KMS-11 (cell line): Measurements from ENCODE around the gene JAKMIP2.

Experiments used
- H2AFZ ChIP-seq: fragments of 200-600 bp; sonication (generic); 2 replicates; pipeline ENCODE4 v1.6.1; 2016; ENCODE audit warnings: antibody characterized with exemption, mixed run types, low read depth
- H3K27ac ChIP-seq: fragments of 200-600 bp; sonication (generic); 2 replicates; pipeline ENCODE4 v1.6.1; 2016; ENCODE audit warnings: mild to moderate bottlenecking, mixed run types
- H3K27me3 ChIP-seq: fragments of 200-600 bp; sonication (generic); 2 replicates; pipeline ENCODE4 v1.6.1; 2017; ENCODE audit warnings: mild to moderate bottlenecking, low read depth, mixed run types, moderate library complexity; ENCODE audit not compliant: insufficient read depth
- H3K36me3 ChIP-seq: fragments of 200-600 bp; sonication (generic); 2 replicates; pipeline ENCODE4 v1.6.1; 2017; ENCODE audit warnings: mild to moderate bottlenecking, mixed run types; ENCODE audit not compliant: insufficient read depth
- H3K4me1 ChIP-seq: fragments of 200-600 bp; sonication (generic); 2 replicates; pipeline ENCODE4 v1.6.1; 2016; ENCODE audit warnings: mild to moderate bottlenecking, low read depth, mixed run types; ENCODE audit not compliant: poor library complexity, severe bottlenecking
- H3K4me2 ChIP-seq: fragments of 200-600 bp; sonication (generic); 2 replicates; pipeline ENCODE4 v1.7.0; 2016; ENCODE audit warnings: mild to moderate bottlenecking, mixed run types
- H3K4me3 ChIP-seq: fragments of 200-600 bp; sonication (generic); IDR thresholded peaks from 2 replicates; pipeline ENCODE4 v1.6.1; 2017; ENCODE audit warnings: low read depth, low read length, mixed read lengths; ENCODE audit not compliant: insufficient read depth
- H3K79me2 ChIP-seq: fragments of 200-600 bp; sonication (generic); 2 replicates; pipeline ENCODE4 v1.6.1; 2016; ENCODE audit warnings: low read depth, mixed run types; ENCODE audit not compliant: insufficient read depth
- H3K9ac ChIP-seq: fragments of 200-600 bp; sonication (generic); 2 replicates; pipeline ENCODE4 v1.6.1; 2016; ENCODE audit warnings: mild to moderate bottlenecking, mixed run types
- H4K20me1 ChIP-seq: fragments of 200-600 bp; sonication (generic); 2 replicates; pipeline ENCODE4 v1.6.1; 2016; ENCODE audit warnings: mild to moderate bottlenecking, mixed run types; ENCODE audit not compliant: insufficient read depth
- CTCF ChIP-seq: fragments of 200-600 bp; sonication (generic); conservative IDR thresholded peaks from 2 replicates; pipeline ENCODE4 v1.6.1; 2017; ENCODE audit warnings: low read depth, mild to moderate bottlenecking, antibody characterized with exemption, low read length, moderate library complexity, mixed read lengths

JAKMIP2 gene

GRCh38 chr5:147667363-147667762 is 115.2 kb downstream of the JAKMIP2 start:
- H3K4me2 ChIP-seq, result no peak overlapping the region
- no peaks in the 10 kb centered on the region for H3K27me3 ChIP-seq
- H3K27ac ChIP-seq, result no peak overlapping the region
- no peaks in the 10 kb centered on the region; the same call in 1 of the 2 replicates for H3K36me3 ChIP-seq
- H3K4me3 ChIP-seq, result no peak overlapping the region
- H3K9ac ChIP-seq, result no peak overlapping the region
- no peaks in the 10 kb centered on the region for H4K20me1 ChIP-seq
- no peaks in the 10 kb centered on the region for H3K4me1 ChIP-seq
- TF ChIP-seq CTCF, result no peak
- no peak overlapping the region for H2AFZ ChIP-seq
- H3K79me2 ChIP-seq, result no peaks in the 10 kb centered on the region

- no peaks in the 10 kb centered on the region for H3K4me1 ChIP-seq
Observed at GRCh38 chr5:147666419-147666818, 116.1 kb downstream of the JAKMIP2 start.

DNA sequence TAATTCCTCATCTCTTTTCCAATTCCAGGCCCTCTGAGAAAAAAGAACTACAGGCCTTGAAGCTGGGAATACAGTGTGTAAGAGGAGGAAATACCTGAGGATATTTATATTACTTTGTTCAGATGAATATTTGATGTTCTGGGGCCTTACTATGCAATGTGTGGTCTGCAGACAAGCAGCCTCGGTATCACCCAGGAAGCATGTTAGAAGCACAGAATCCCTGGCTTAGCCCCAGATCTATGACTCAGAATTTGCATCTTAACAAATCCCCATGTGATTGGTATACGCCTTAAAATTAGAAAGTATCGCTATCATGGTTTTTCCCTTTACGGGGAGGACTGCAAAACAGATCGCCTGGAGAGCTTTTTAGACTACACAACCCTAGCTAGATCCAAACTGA is 121.0 kb downstream of the JAKMIP2 start:
- no peak for TF ChIP-seq CTCF
- H3K4me2 ChIP-seq, result no peak overlapping the region
- peaks cover 27% of the 10 kb centered on the region for H3K4me1 ChIP-seq
- no peaks in the 10 kb centered on the region for H4K20me1 ChIP-seq
- H3K9ac ChIP-seq, result no peak overlapping the region
- no peaks in the 10 kb centered on the region for H3K36me3 ChIP-seq
- H3K4me3 ChIP-seq, result no peak overlapping the region
- no peak overlapping the region for H2AFZ ChIP-seq
- H3K79me2 ChIP-seq, result no peaks in the 10 kb centered on the region
- no peaks in the 10 kb centered on the region for H3K27me3 ChIP-seq
- H3K27ac ChIP-seq, result no peak overlapping the region

More at GRCh38 chr5:147666419-147666818, 116.1 kb downstream of the JAKMIP2 start:
- H3K27me3 ChIP-seq, result no peaks in the 10 kb centered on the region
- H3K4me2 ChIP-seq, result no peak overlapping the region
- no peaks in the 10 kb centered on the region for H4K20me1 ChIP-seq
- no peak for TF ChIP-seq CTCF
- H3K79me2 ChIP-seq, result no peaks in the 10 kb centered on the region
- H2AFZ ChIP-seq, result no peak overlapping the region
- no peak overlapping the region for H3K9ac ChIP-seq
- no peak overlapping the region for H3K27ac ChIP-seq
- H3K36me3 ChIP-seq, result no peaks in the 10 kb centered on the region; the same call in 1 of the 2 replicates
- no peak overlapping the region for H3K4me3 ChIP-seq

DNA sequence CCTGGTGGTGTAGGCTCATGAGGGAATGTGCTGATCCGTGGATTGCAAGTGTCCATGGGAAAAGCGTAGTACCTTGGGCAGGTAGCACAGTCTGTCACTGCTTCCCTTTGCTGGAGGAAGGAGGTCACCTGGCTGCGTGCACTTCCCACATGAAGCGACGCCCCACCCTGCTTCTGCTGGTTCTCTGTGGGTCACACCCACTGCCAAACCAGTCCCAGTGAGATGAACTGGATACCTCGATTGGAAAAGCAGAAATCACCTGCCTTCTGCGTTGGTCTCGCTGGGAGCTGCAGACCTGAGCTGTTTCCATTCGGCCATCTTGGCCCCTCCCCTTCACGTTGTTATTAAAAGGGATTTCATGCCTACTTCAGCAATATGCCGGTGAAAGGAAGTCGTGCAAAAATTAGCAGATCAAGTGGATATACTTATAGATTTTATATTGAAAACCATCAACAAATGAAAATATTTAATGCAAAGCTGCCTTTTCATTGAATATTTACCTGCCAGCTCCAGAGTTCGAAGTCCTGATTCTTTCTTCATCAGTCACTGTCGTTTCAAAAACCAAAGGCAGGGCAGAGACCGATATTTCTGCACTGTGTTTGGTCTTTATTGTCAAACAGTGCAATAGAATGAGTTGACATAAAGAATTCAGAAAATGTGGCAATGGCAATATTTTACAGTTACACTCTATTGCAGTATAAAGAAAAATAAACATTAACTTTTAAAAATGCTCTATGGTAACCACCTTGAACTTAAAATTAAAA is 123.2 kb downstream of the JAKMIP2 start:
- no peak for TF ChIP-seq CTCF
- H2AFZ ChIP-seq, result peak overlapping the region; percentile 79
- H3K36me3 ChIP-seq, result no peaks in the 10 kb centered on the region
- H4K20me1 ChIP-seq, result no peaks in the 10 kb centered on the region
- H3K79me2 ChIP-seq, result no peaks in the 10 kb centered on the region
- H3K4me1 ChIP-seq, result peaks cover 27% of the 10 kb centered on the region
- peak overlapping the region; percentile 75 for H3K4me2 ChIP-seq
- H3K27me3 ChIP-seq, result no peaks in the 10 kb centered on the region
- no peak overlapping the region for H3K4me3 ChIP-seq
- peak overlapping the region; percentile 66; the same call in 1 of the 2 replicates for H3K9ac ChIP-seq
- H3K27ac ChIP-seq, result peak overlapping the region; percentile 86
